Testis (tissue), 3 donors: Measurements from ENCODE around the gene ERBIN. TPM values are rescaled to one million over a fixed set of nuclear protein-coding genes. Genes with fewer than 3 reads are reported as not detected.

Source experiments
- DNase-seq: peaks from one replicate; pipeline ENCODE4 v3.0.0-alpha.2; 2019
- H3K27ac ChIP-seq, 2 donors: fragments of 200-600 bp; sonication (generic); one replicate each; pipeline ENCODE4 v1.5.1; 2019
- H3K27me3 ChIP-seq: fragments of 200-600 bp; sonication (generic); one replicate; pipeline ENCODE4 v1.5.1; 2019
- H3K36me3 ChIP-seq: fragments of 200-600 bp; sonication (generic); one replicate; pipeline ENCODE4 v1.5.1; 2017; ENCODE audit warnings: low read depth; ENCODE audit errors: missing control alignments
- H3K4me1 ChIP-seq: fragments of 200-600 bp; sonication (generic); one replicate; pipeline ENCODE4 v1.5.1; 2019
- H3K4me3 ChIP-seq, 2 donors: fragments of 200-600 bp; sonication (generic); one replicate each; pipeline ENCODE4 v1.5.1; 2017 to 2019
- H3K9me3 ChIP-seq: fragments of 200-600 bp; sonication (generic); one replicate; pipeline ENCODE4 v1.5.1; 2017
- POLR2A ChIP-seq: fragments of 450-650 bp; IDR thresholded peaks from one replicate; pipeline ENCODE4 v1.6.1; 2017; ENCODE audit warnings: antibody characterized with exemption, mild to moderate bottlenecking, moderate library complexity
- WGBS, 2 donors: methylation state at CpG; one replicate each; pipeline ENCODE4 v1.1.5; 2018; 5-methylcytosine and 5-hydroxymethylcytosine counted together
- intact Hi-C: fragments of 100-400 bp; cut with DNase I; formaldehyde crosslinking; loops from one replicate; pipeline ENCODE4 v1.15.1; 2023; ENCODE audit warnings: low total_unique reads
- polyA plus RNA-seq: library from polyadenylated mRNA; stranded (reverse); fragments of 350-450 nt; fragmentation: Illumina TruSeq; extraction: RNeasy Lipid Tissue Mini Kit (QIAGEN cat#74804); gene quantifications from one replicate; pipeline ENCODE4 v1.2.3, GENCODE V29; 2014; ENCODE audit warnings: low read depth, low replicate concordance; ENCODE audit not compliant: insufficient read depth
- total RNA-seq, 2 donors: library from RNA; depleted of rRNA; stranded (reverse); fragments of >200 nt; gene quantifications; one replicate each; pipeline ENCODE4 v1.2.3, GENCODE V29; 2016
- TF ChIP-seq, protein P1 (sequence below), 3 experiments: fragments of 450-650 bp in 2 of 3; fragments of 200-600 bp in 1 of 3; sonication (generic) in 1 of 3; IDR thresholded peaks; one replicate each; pipeline ENCODE4 v1.5.1; 2016 to 2019; ENCODE audit warnings: antibody characterized with exemption in 3 of 3, mild to moderate bottlenecking in 2 of 3, moderate library complexity in 1 of 3

ERBIN gene
- total and polyA plus RNA-seq, 3 donors from 2014 or later: 45.7 to 98.3 (median 79.8) TPM

DNA sequence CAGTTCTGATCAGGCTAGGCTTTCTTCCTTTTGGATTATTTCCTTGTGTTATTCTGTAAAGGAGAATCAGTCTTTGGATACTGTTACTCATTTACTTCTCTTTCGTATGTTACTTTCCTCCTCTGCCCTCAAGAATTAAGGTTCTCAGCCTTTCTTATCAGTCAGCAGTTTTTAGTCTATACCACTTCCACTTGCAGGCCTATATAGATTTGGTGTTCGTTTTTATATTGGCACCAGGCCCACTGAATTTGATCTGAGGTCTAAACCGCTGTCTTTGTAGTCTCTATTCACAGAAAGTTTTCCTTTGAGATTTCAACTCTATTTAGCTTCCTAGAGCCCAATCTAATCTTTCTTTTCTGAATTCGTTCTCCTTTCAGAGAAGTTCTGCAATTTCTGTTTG is 62.8 kb downstream of the ERBIN start:
- intact Hi-C loops: no loop called here
- Histone ChIP-seq H3K9me3 (no peaks in the 10 kb centered on the region), H3K27ac (no peak overlapping the region), H3K36me3 (no peaks in the 10 kb centered on the region), H3K4me3 (no peak overlapping the region), H3K4me1 (no peaks in the 10 kb centered on the region), H3K27me3 (no peaks in the 10 kb centered on the region)
- no peak for TF ChIP-seq POLR2A
- TF ChIP-seq, protein P1, sequence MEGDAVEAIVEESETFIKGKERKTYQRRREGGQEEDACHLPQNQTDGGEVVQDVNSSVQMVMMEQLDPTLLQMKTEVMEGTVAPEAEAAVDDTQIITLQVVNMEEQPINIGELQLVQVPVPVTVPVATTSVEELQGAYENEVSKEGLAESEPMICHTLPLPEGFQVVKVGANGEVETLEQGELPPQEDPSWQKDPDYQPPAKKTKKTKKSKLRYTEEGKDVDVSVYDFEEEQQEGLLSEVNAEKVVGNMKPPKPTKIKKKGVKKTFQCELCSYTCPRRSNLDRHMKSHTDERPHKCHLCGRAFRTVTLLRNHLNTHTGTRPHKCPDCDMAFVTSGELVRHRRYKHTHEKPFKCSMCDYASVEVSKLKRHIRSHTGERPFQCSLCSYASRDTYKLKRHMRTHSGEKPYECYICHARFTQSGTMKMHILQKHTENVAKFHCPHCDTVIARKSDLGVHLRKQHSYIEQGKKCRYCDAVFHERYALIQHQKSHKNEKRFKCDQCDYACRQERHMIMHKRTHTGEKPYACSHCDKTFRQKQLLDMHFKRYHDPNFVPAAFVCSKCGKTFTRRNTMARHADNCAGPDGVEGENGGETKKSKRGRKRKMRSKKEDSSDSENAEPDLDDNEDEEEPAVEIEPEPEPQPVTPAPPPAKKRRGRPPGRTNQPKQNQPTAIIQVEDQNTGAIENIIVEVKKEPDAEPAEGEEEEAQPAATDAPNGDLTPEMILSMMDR (IDR thresholded peaks at IDR 0.05): no peak
- 63 to 73% methylated on average over 4 of the region's 4 CpGs for WGBS, 2 donors
- no peak for DNase-seq

DNA sequence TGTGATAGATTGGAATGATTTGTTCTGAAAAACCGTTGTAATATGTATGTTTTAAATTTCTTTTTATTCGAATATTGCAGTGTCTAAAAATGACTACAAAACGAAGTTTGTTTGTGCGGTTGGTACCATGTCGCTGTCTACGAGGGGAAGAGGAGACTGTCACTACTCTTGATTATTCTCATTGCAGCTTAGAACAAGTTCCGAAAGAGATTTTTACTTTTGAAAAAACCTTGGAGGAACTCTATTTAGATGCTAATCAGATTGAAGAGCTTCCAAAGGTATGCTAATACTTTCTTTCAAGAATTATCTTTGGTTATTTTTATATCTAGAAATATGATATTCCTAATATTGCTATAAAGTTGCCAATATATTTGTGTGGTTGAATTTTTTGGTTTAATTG is 66.3 kb downstream of the ERBIN start:
- WGBS, 2 donors: 88% methylated on average over 7 of the region's 7 CpGs
- no peak for DNase-seq
- Histone ChIP-seq H3K27me3 (no peaks in the 10 kb centered on the region), H3K36me3 (no peaks in the 10 kb centered on the region), H3K27ac (no peak overlapping the region), H3K4me1 (no peaks in the 10 kb centered on the region), H3K9me3 (no peaks in the 10 kb centered on the region), H3K4me3 (no peak overlapping the region)
- no peak for TF ChIP-seq POLR2A
- TF ChIP-seq, protein P1 (IDR thresholded peaks at IDR 0.05): no peak
- intact Hi-C loops: no loop called here

DNA sequence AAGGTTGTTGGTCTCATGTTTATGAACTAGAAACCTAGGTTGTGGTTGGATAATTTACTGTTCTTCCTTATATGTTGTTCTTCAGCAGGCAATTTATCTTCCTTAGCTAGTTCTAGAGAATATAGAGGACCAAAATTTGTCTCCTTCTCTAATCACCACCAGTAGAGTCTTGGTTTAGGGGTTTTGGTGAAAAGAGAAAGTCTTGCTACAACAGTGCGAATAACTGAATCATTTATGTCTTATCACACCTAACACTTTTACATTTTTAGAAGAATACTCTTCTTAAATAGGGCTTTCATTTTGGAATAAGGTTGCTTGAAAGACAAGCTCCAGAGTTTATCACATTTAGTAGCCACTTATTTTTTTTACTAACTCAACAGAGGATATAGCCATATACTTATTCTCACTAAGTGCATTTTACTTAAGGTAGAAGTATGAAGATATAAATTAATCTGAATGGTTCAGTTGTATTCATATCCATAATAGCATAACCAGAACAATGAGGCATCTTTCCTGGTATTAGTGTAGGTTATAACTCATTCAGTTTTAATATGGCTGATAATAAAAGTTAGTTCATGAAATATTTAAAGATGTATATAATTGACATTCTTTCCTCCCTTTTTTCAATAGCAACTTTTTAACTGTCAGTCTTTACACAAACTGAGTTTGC is 67.9 kb downstream of the ERBIN start:
- no peak for TF ChIP-seq POLR2A
- TF ChIP-seq, protein P1 (IDR thresholded peaks at IDR 0.05): no peak
- DNase-seq: no peak
- Histone ChIP-seq H3K36me3 (no peaks in the 10 kb centered on the region), H3K9me3 (no peaks in the 10 kb centered on the region), H3K27me3 (no peaks in the 10 kb centered on the region), H3K4me1 (no peaks in the 10 kb centered on the region), H3K4me3 (no peak overlapping the region), H3K27ac (no peak overlapping the region)
- WGBS, 2 donors: 100% methylated on average over 1 of the region's 1 CpG
- intact Hi-C loops: no loop called here

DNA sequence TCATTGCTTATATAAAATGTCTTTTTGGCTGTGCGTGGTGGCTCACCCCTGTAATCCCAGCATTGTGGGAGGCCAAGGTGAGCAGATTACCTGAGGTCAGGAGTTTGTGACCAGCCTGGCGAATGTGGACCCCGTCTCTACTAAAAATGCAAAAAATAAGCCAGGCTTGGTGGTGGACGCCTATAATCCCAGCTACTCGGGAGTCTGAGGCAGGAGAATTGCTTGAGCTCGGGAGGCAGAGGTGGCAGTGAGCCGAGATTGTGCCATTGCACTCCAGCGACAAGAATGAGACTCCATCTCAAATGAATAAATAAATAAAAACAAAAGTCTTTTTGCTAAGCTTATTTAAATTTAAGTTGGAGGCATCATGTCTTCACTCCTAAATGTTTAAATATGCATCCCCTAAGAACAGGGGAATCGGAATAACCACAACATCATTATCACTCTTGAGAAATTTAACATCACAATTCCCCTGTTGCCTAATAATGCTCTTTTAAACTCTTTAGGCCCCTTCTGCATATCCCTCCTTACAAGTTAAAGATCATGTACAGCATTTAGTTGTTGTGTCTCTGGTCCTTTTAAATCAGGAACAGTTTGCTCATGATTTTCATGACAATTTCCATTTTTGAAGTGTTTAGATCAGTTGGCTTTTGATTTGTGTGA is 72.8 kb downstream of the ERBIN start:
- H3K36me3 ChIP-seq: no peaks in the 10 kb centered on the region
- 94 to 96% methylated on average over 9 of the region's 9 CpGs for WGBS, 2 donors
- H3K9me3 ChIP-seq: no peaks in the 10 kb centered on the region
- intact Hi-C loops: no loop called here
- H3K4me3 ChIP-seq: no peak overlapping the region
- TF ChIP-seq POLR2A: no peak
- TF ChIP-seq, protein P1 (IDR thresholded peaks at IDR 0.05): no peak
- no peaks in the 10 kb centered on the region for H3K4me1 ChIP-seq
- no peaks in the 10 kb centered on the region for H3K27me3 ChIP-seq
- no peak overlapping the region for H3K27ac ChIP-seq
- no peak for DNase-seq

DNA sequence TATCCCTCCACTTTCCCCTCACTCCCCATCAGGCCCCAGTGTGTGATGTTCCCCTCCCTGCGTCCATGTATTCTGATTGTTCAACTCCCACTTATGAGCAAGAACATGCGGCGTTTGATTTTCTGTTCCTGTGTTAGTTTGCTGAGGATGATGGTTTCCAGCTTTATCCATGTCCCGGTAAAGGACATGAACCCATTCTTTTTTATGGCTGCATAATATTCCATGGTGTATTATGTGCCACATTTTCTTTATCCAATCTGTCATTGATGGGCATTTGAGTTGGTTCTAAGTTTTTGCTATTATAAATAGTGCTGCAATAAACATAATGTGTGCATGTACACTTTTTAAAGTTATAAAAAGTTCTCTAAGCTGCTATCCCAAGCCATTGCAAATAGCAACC is 75.6 kb downstream of the ERBIN start:
- DNase-seq: no peak
- 94 to 97% methylated on average over 4 of the region's 4 CpGs for WGBS, 2 donors
- intact Hi-C loops: no loop called here

More for the DNA sequence above, 75.6 kb downstream of the ERBIN start:
- H3K4me3 ChIP-seq: no peak overlapping the region
- no peak for TF ChIP-seq POLR2A
- TF ChIP-seq, protein P1 (IDR thresholded peaks at IDR 0.05): no peak
- H3K36me3 ChIP-seq: no peaks in the 10 kb centered on the region
- no peak overlapping the region for H3K27ac ChIP-seq
- H3K9me3 ChIP-seq: no peaks in the 10 kb centered on the region
- H3K4me1 ChIP-seq: no peaks in the 10 kb centered on the region
- H3K27me3 ChIP-seq: no peaks in the 10 kb centered on the region
